Neural cell (in vitro differentiated cells): Measurements from ENCODE around the gene SNX10. TPM values are rescaled to one million over a fixed set of nuclear protein-coding genes. Genes with fewer than 3 reads are reported as not detected.

Source experiments
- H2AFZ ChIP-seq: fragments of 200-600, 300-800 bp; sonication (generic), shearing (Covaris generic); 2 replicates; pipeline ENCODE4 v1.6.0; 2014; ENCODE audit warnings: low read depth, mild to moderate bottlenecking, antibody characterized with exemption, low read length, moderate library complexity
- H3F3A ChIP-seq: fragments of 200-600 bp; shearing (Covaris generic); 2 replicates; pipeline ENCODE4 v1.6.1; 2016; ENCODE audit warnings: mild to moderate bottlenecking, moderate library complexity, mixed read lengths, antibody characterized with exemption, low read length; ENCODE audit not compliant: insufficient read depth, poor library complexity, severe bottlenecking
- H3K27ac ChIP-seq: fragments of 200-600, 300-800 bp; sonication (generic), shearing (Covaris generic); 2 replicates; pipeline ENCODE4 v1.5.1; 2014; ENCODE audit warnings: mild to moderate bottlenecking, low read length, moderate library complexity
- H3K27me3 ChIP-seq: fragments of 300-800, 200-600 bp; sonication (generic), shearing (Covaris generic); 2 replicates; pipeline ENCODE4 v1.6.0; 2014; ENCODE audit warnings: mild to moderate bottlenecking, low read depth, low read length, moderate library complexity; ENCODE audit not compliant: insufficient read depth
- H3K36me3 ChIP-seq: fragments of 300-800, 200-600 bp; sonication (generic), shearing (Covaris generic); 2 replicates; pipeline ENCODE4 v1.5.1; 2014; ENCODE audit warnings: mild to moderate bottlenecking, antibody characterized with exemption, low read length, moderate library complexity; ENCODE audit not compliant: insufficient read depth
- H3K4me2 ChIP-seq: fragments of 300-800, 200-600 bp; sonication (generic), shearing (Covaris generic); 2 replicates; pipeline ENCODE4 v1.6.0; 2014; ENCODE audit warnings: mild to moderate bottlenecking, low read length
- H3K4me3 ChIP-seq: fragments of 300-800, 200-600 bp; sonication (generic), shearing (Covaris generic); 2 replicates; pipeline ENCODE4 v1.5.1; 2014; ENCODE audit warnings: mild to moderate bottlenecking, low read length, moderate library complexity
- H3K79me2 ChIP-seq: fragments of 200-600 bp; shearing (Covaris generic); replicated peaks from 2 replicates; pipeline ENCODE4 v1.6.0; 2014; ENCODE audit warnings: mild to moderate bottlenecking, low read length, moderate library complexity; ENCODE audit not compliant: insufficient read depth
- H3K9ac ChIP-seq: fragments of 300-800, 200-600 bp; sonication (generic), shearing (Covaris generic); 2 replicates; pipeline ENCODE4 v1.6.1; 2016; ENCODE audit warnings: mild to moderate bottlenecking, low read length, mixed read lengths
- H3K9me2 ChIP-seq: fragments of 200-600 bp; shearing (Covaris generic); 2 replicates; pipeline ENCODE4 v1.6.1; 2016; ENCODE audit warnings: mild to moderate bottlenecking, low read length, mixed read lengths; ENCODE audit not compliant: insufficient read depth
- H3K9me3 ChIP-seq: fragments of 200-600, 300-800 bp; sonication (generic), shearing (Covaris generic); 2 replicates; pipeline ENCODE4 v1.6.1; 2016; ENCODE audit warnings: mild to moderate bottlenecking, mixed run types, low read length, moderate library complexity, mixed read lengths
- H4K20me1 ChIP-seq: fragments of 200-600 bp; shearing (Covaris generic); 2 replicates; pipeline ENCODE4 v1.6.1; 2016; ENCODE audit warnings: mild to moderate bottlenecking, mixed run types; ENCODE audit not compliant: insufficient read depth
- CTCF ChIP-seq: fragments of 450-650 bp; IDR thresholded peaks from 2 replicates; pipeline ENCODE4 v1.5.1; 2014; ENCODE audit warnings: antibody characterized with exemption, mild to moderate bottlenecking, moderate library complexity; ENCODE audit not compliant: poor library complexity, severe bottlenecking
- EP300 ChIP-seq: fragments of 450-650 bp; conservative IDR thresholded peaks from 2 replicates; pipeline ENCODE4 v1.6.1; 2014; ENCODE audit warnings: antibody characterized with exemption, mild to moderate bottlenecking, moderate library complexity; ENCODE audit not compliant: poor library complexity, severe bottlenecking
- EZH2 ChIP-seq: fragments of 200-600, 300-800 bp; shearing (Covaris generic), sonication (generic); IDR thresholded peaks from 2 replicates; pipeline ENCODE4 v1.6.1; 2014; ENCODE audit warnings: antibody characterized with exemption, low read length, borderline replicate concordance, mild to moderate bottlenecking; ENCODE audit not compliant: insufficient read depth, poor library complexity, severe bottlenecking
- MXI1 ChIP-seq: fragments of 450-650 bp; conservative IDR thresholded peaks from 2 replicates; pipeline ENCODE4 v1.6.1; 2014; ENCODE audit warnings: antibody characterized with exemption, mild to moderate bottlenecking; ENCODE audit not compliant: poor library complexity, severe bottlenecking
- POLR2AphosphoS5 ChIP-seq: IDR thresholded peaks from 2 replicates; pipeline ENCODE4 v1.6.1; 2012
- RAD21 ChIP-seq: fragments of 450-650 bp; conservative IDR thresholded peaks from 2 replicates; pipeline ENCODE4 v1.6.1; 2014; ENCODE audit warnings: antibody characterized with exemption, mild to moderate bottlenecking, moderate library complexity
- REST ChIP-seq: IDR thresholded peaks from 2 replicates; pipeline ENCODE4 v1.6.1; 2012; ENCODE audit warnings: borderline replicate concordance
- SMC3 ChIP-seq: fragments of 450-650 bp; conservative IDR thresholded peaks from 2 replicates; pipeline ENCODE4 v1.6.1; 2014; ENCODE audit warnings: antibody characterized with exemption, mild to moderate bottlenecking, moderate library complexity; ENCODE audit not compliant: poor library complexity
- TAF1 ChIP-seq: IDR thresholded peaks from 2 replicates; pipeline ENCODE4 v1.6.1; 2012; ENCODE audit warnings: low read depth
- polyA plus RNA-seq: library from polyadenylated mRNA; depleted of rRNA; stranded (reverse); fragments of >200 nt; gene quantifications from 2 replicates; pipeline ENCODE4 v1.2.3, GENCODE V29; 2014

Gene SNX10
- polyA plus RNA-seq, 1 donor from 2014 or later, result 25.6 TPM

- TF ChIP-seq TAF1 (no peak), CTCF (no peak), EZH2 (no peak), RAD21 (peak; percentile 17), SMC3 (no peak), MXI1 (no peak), POLR2AphosphoS5 (no peak), EP300 (no peak), REST (peak; percentile 53)
- Histone ChIP-seq H3K36me3 (no peaks in the 10 kb centered on the region), H3F3A (peaks cover 3% of the 10 kb centered on the region), H3K9ac (peak overlapping the region; percentile 59), H3K79me2 (no peaks in the 10 kb centered on the region), H2AFZ (no peak overlapping the region), H4K20me1 (no peaks in the 10 kb centered on the region), H3K9me3 (no peaks in the 10 kb centered on the region), H3K4me3 (peak overlapping the region; percentile 38), H3K27me3 (no peaks in the 10 kb centered on the region), H3K4me2 (peak overlapping the region; percentile 50), H3K27ac (peak overlapping the region; percentile 96), H3K9me2 (no peaks in the 10 kb centered on the region)
These were observed 96.1 kb downstream of the SNX10 start for GRCh38 chr7:26387731-26388130.

- Histone ChIP-seq H3K27ac (peak overlapping the region; percentile 96), H3K27me3 (no peaks in the 10 kb centered on the region), H4K20me1 (no peaks in the 10 kb centered on the region), H3K36me3 (no peaks in the 10 kb centered on the region), H3F3A (peaks cover 3% of the 10 kb centered on the region), H3K4me2 (peak overlapping the region; percentile 50), H3K4me3 (peak overlapping the region; percentile 38), H3K79me2 (no peaks in the 10 kb centered on the region), H3K9me3 (no peaks in the 10 kb centered on the region), H3K9ac (peak overlapping the region; percentile 59), H2AFZ (no peak overlapping the region), H3K9me2 (no peaks in the 10 kb centered on the region)
- TF ChIP-seq RAD21 (no peak), TAF1 (no peak), EZH2 (no peak), EP300 (no peak), POLR2AphosphoS5 (no peak), REST (no peak)
These were observed 96.6 kb downstream of the SNX10 start for GRCh38 chr7:26388256-26388655.
